HG02798 (cell line): ENCODE measurements around the gene EFCAB13.
"Not testable (repeated sequence)": the region's sequence is repeated elsewhere in the genome, so short reads cannot be mapped to it uniquely, and the experiment has no call there.

Experiments used
- ATAC-seq: cut with Tn5 transposase; IDR thresholded peaks from one replicate; pipeline ENCODE4 v1.9.1; 2021; ENCODE audit warnings: mild to moderate bottlenecking; ENCODE audit not compliant: unreplicated experiment, poor library complexity

The EFCAB13 gene

GRCh38 chr17:47413872-47414271, 90.1 kb downstream of the EFCAB13 start:
- no peak for ATAC-seq

GRCh38 chr17:47414612-47415011, 90.9 kb downstream of the EFCAB13 start:
- ATAC-seq, result no peak

- ATAC-seq, result no peak
Measured at GRCh38 chr17:47423406-47424295, 99.9 kb downstream of the EFCAB13 start.

- not testable (repeated sequence) for ATAC-seq
Measured at GRCh38 chr17:47425233-47425632, 101.5 kb downstream of the EFCAB13 start.

GRCh38 chr17:47425887-47426635, 102.3 kb downstream of the EFCAB13 start:
- ATAC-seq, result not testable (repeated sequence)

GRCh38 chr17:47427985-47428384, 104.2 kb downstream of the EFCAB13 start:
- ATAC-seq, result no peak

- ATAC-seq, result not testable (repeated sequence)
Measured at GRCh38 chr17:47432240-47432639, 108.5 kb downstream of the EFCAB13 start.

GRCh38 chr17:47465165-47465564, 141.4 kb downstream of the EFCAB13 start:
- ATAC-seq, result no peak

GRCh38 chr17:47466976-47467375, 143.2 kb downstream of the EFCAB13 start:
- ATAC-seq, result not testable (repeated sequence)

- ATAC-seq, result no peak
Measured at GRCh38 chr17:47470836-47471235, 147.1 kb downstream of the EFCAB13 start.

GRCh38 chr17:47472073-47472472, 148.3 kb downstream of the EFCAB13 start:
- not testable (repeated sequence) for ATAC-seq
